Nephron (organoid): ENCODE results near the gene USPL1.
"Not testable (repeated sequence)": the region's sequence is repeated elsewhere in the genome, so short reads cannot be mapped to it uniquely, and the experiment has no call there.

Experiments used
- H3K27ac Mint-ChIP-seq, 3 experiments: 2 replicates each; pipeline ENCODE4 v1.8.0; 2020; ENCODE audit warnings: mixed read lengths in 3 of 3, mild to moderate bottlenecking in 2 of 3, moderate library complexity in 1 of 3
- H3K27me3 Mint-ChIP-seq: 2 replicates; pipeline ENCODE4 v1.8.0; 2021; ENCODE audit warnings: low read depth, mild to moderate bottlenecking, moderate library complexity, mixed read lengths
- H3K36me3 Mint-ChIP-seq: 2 replicates; pipeline ENCODE4 v1.8.0; 2020; ENCODE audit warnings: low read depth, mixed read lengths
- H3K4me1 Mint-ChIP-seq: 2 replicates; pipeline ENCODE4 v1.8.0; 2020; ENCODE audit warnings: mixed read lengths
- H3K4me3 Mint-ChIP-seq, 3 experiments: 2 replicates each; pipeline ENCODE4 v1.8.0; 2020; ENCODE audit warnings: mild to moderate bottlenecking in 3 of 3, mixed read lengths in 3 of 3, moderate library complexity in 2 of 3
- H3K9me3 Mint-ChIP-seq: 2 replicates; pipeline ENCODE4 v1.8.0; 2020; ENCODE audit warnings: mixed read lengths
- TF ChIP-seq, protein P1 (sequence below), 3 experiments: fragments of 200-600 bp; sonication (generic); IDR thresholded peaks; one replicate each; pipeline ENCODE4 v1.5.0; 2021; ENCODE audit warnings: antibody characterized with exemption in 3 of 3; ENCODE audit not compliant: unreplicated experiment in 3 of 3

Gene USPL1

DNA sequence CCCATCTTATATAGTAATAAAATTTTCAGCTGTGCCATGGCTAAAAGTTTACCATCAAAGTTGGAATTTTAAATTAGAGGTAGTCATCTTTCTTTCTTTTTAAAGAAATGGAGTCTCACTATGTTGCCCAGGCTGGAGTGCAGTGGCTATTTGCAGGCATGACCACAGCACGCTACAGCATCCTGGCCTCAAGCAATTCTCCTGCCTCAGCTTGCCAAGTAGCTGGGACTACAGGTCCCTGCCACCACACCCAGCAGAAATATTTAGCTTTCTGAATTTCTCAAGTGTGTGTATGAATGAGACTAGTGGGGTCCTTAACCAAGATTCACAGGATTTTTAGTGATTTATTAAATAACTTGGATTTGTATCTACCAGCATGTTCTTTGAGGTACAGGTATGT, 30.5 kb upstream of the USPL1 start:
- Mint-ChIP-seq H3K4me3 (no peak overlapping the region), H3K27ac (no peak overlapping the region), H3K36me3 (no peaks in the 10 kb centered on the region), H3K9me3 (no peaks in the 10 kb centered on the region), H3K4me1 (no peaks in the 10 kb centered on the region), H3K27me3 (no peaks in the 10 kb centered on the region)
- TF ChIP-seq, protein P1, sequence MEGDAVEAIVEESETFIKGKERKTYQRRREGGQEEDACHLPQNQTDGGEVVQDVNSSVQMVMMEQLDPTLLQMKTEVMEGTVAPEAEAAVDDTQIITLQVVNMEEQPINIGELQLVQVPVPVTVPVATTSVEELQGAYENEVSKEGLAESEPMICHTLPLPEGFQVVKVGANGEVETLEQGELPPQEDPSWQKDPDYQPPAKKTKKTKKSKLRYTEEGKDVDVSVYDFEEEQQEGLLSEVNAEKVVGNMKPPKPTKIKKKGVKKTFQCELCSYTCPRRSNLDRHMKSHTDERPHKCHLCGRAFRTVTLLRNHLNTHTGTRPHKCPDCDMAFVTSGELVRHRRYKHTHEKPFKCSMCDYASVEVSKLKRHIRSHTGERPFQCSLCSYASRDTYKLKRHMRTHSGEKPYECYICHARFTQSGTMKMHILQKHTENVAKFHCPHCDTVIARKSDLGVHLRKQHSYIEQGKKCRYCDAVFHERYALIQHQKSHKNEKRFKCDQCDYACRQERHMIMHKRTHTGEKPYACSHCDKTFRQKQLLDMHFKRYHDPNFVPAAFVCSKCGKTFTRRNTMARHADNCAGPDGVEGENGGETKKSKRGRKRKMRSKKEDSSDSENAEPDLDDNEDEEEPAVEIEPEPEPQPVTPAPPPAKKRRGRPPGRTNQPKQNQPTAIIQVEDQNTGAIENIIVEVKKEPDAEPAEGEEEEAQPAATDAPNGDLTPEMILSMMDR (IDR thresholded peaks at IDR 0.05; ENCODE audit: unreplicated experiment in 3 of 3), result no peak

DNA sequence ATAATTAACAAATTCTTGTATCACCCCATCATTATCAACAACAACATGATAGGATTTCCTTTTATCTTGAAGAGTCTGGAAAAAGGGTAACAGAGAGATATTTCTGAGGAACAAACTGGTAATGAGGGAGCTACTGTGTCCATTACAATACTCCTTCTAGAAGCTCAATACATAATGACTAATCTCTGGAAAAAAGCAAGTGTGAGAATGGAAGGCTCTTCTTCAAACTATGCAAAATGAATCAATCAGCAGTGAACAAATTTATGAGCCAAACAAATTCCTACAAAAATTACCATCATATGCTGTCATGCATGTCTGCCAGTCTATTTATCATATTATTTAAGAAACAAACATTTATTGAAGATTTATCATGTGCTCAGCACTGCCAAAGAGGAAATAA, 30.0 kb upstream of the USPL1 start:
- Mint-ChIP-seq H3K4me1 (no peaks in the 10 kb centered on the region), H3K9me3 (no peaks in the 10 kb centered on the region), H3K27me3 (no peaks in the 10 kb centered on the region), H3K4me3 (no peak overlapping the region), H3K36me3 (no peaks in the 10 kb centered on the region), H3K27ac (no peak overlapping the region)
- TF ChIP-seq, protein P1 (IDR thresholded peaks at IDR 0.05; ENCODE audit: unreplicated experiment in 3 of 3), result no peak

- TF ChIP-seq, protein P1 (IDR thresholded peaks at IDR 0.05; ENCODE audit: unreplicated experiment in 3 of 3), result no peak
- no peaks in the 10 kb centered on the region for H3K9me3 Mint-ChIP-seq
- H3K36me3 Mint-ChIP-seq, result no peaks in the 10 kb centered on the region
- no peak overlapping the region for H3K27ac Mint-ChIP-seq
- H3K4me1 Mint-ChIP-seq, result no peaks in the 10 kb centered on the region
- no peak overlapping the region for H3K4me3 Mint-ChIP-seq
- H3K27me3 Mint-ChIP-seq, result no peaks in the 10 kb centered on the region
Measured at GRCh38 chr13:30593001-30593400, 24.7 kb upstream of the USPL1 start.

- Mint-ChIP-seq H3K27me3 (no peaks in the 10 kb centered on the region), H3K9me3 (no peaks in the 10 kb centered on the region), H3K4me3 (no peak overlapping the region), H3K27ac (no peak overlapping the region), H3K4me1 (no peaks in the 10 kb centered on the region), H3K36me3 (peaks cover 4% of the 10 kb centered on the region)
- TF ChIP-seq, protein P1 (IDR thresholded peaks at IDR 0.05; ENCODE audit: unreplicated experiment in 3 of 3), result no peak
Measured at GRCh38 chr13:30600496-30600895, 17.2 kb upstream of the USPL1 start.

GRCh38 chr13:30601836-30602235, 15.9 kb upstream of the USPL1 start:
- no peaks in the 10 kb centered on the region for H3K9me3 Mint-ChIP-seq

DNA sequence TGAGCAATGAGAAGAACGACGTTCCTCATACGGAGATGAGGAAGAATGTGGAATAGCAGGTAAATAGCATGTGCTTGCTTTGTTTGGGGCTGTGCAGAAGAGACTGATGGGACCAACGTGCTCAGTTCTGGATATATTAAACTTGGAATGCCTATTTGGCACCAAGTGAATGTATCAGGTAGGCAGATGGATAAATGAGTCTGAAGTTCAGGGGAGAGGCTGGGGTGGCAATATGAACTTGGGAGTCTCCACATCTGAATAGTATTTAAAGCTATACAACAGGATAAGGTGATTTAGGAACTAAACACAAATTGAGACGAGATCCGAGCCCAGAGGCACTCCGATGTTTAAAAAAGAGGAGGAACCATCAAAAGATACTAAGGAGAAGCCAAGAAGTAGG, 12.7 kb upstream of the USPL1 start:
- peaks cover 20% of the 10 kb centered on the region for H3K4me1 Mint-ChIP-seq
- H3K9me3 Mint-ChIP-seq, result no peaks in the 10 kb centered on the region
- peaks cover 11% of the 10 kb centered on the region for H3K36me3 Mint-ChIP-seq
- H3K27ac Mint-ChIP-seq, result no peak overlapping the region
- H3K4me3 Mint-ChIP-seq, result no peak overlapping the region
- H3K27me3 Mint-ChIP-seq, result no peaks in the 10 kb centered on the region
- TF ChIP-seq, protein P1 (IDR thresholded peaks at IDR 0.05; ENCODE audit: unreplicated experiment in 3 of 3), result no peak

More at GRCh38 chr13:30601836-30602235, 15.9 kb upstream of the USPL1 start:
- TF ChIP-seq, protein P1 (IDR thresholded peaks at IDR 0.05; ENCODE audit: unreplicated experiment in 3 of 3), result no peak
- H3K4me1 Mint-ChIP-seq, result no peaks in the 10 kb centered on the region
- no peak overlapping the region for H3K27ac Mint-ChIP-seq
- peaks cover 4% of the 10 kb centered on the region for H3K36me3 Mint-ChIP-seq
- no peaks in the 10 kb centered on the region for H3K27me3 Mint-ChIP-seq
- no peak overlapping the region for H3K4me3 Mint-ChIP-seq

DNA sequence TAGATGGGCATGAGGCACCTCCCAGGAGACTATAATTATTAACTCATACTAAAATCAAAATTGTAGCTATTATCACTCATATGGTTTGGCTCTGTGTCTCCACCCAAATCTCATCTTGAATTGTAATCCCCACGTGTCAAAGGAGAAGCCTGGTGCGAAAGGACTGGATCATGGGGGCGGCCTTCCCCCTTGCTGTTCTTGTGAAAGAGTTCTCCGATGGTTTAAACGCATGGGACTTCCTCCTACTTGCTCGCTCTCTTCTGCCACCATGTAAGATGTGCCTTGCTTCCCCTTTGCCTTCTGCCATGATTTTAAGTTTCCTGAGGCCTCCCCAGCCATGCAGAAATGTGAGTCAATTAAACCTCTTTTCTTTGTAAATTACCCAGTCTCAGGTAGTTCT, 10.5 kb upstream of the USPL1 start:
- H3K4me1 Mint-ChIP-seq, result peaks cover 30% of the 10 kb centered on the region
- peaks cover 11% of the 10 kb centered on the region for H3K36me3 Mint-ChIP-seq
- H3K4me3 Mint-ChIP-seq, H3K27me3 Mint-ChIP-seq, H3K27ac Mint-ChIP-seq, H3K9me3 Mint-ChIP-seq: not testable (repeated sequence)
